Keratinocyte (primary cell): ENCODE results near the gene SELENON. TPM values are rescaled to one million over a fixed set of nuclear protein-coding genes. Genes with fewer than 3 reads are reported as not detected.

Source experiments
- DNase-seq: peaks from one replicate; pipeline ENCODE4 v3.0.0-alpha.2; 2011; ENCODE audit warnings: low read depth, missing footprints, low spot score
- FAIRE-seq: peaks from 2 replicates; lab custom pipeline; 2011; peaks lifted over from hg19 to GRCh38; lab: Jason Lieb, UNC
- H2AFZ ChIP-seq: 2 replicates; pipeline ENCODE4 v1.6.0; 2012; ENCODE audit warnings: low read length, control low read depth, inconsistent platforms; ENCODE audit not compliant: control insufficient read depth
- H3K27ac ChIP-seq: 2 replicates; pipeline ENCODE4 v1.5.1; 2011; ENCODE audit warnings: low read length; ENCODE audit not compliant: control insufficient read depth, insufficient read depth
- H3K27me3 ChIP-seq: 3 replicates; pipeline ENCODE4 v1.6.0; 2011; ENCODE audit warnings: low read length; ENCODE audit not compliant: control insufficient read depth, insufficient read depth; ENCODE audit errors: extremely low read depth
- H3K36me3 ChIP-seq, 2 experiments: 2 replicates in 1 of 2; 3 replicates in 1 of 2; pipeline ENCODE4 v1.5.1; 2011; ENCODE audit warnings: low read length in 2 of 2, mild to moderate bottlenecking in 1 of 2; ENCODE audit not compliant: control insufficient read depth in 2 of 2, insufficient read depth in 2 of 2; ENCODE audit errors: extremely low read depth in 1 of 2
- H3K4me1 ChIP-seq: 3 replicates; pipeline ENCODE4 v1.5.1; 2011; ENCODE audit warnings: low read length; ENCODE audit not compliant: control insufficient read depth, insufficient read depth; ENCODE audit errors: extremely low read depth
- H3K4me2 ChIP-seq: 3 replicates; pipeline ENCODE4 v1.6.0; 2011; ENCODE audit warnings: low read depth, low read length; ENCODE audit not compliant: control insufficient read depth, insufficient read depth; ENCODE audit errors: extremely low read depth
- H3K4me3 ChIP-seq, 3 experiments: fragments of 200-600 bp in 1 of 3; sonication (generic) in 1 of 3; 2 replicates in 2 of 3; 3 replicates in 1 of 3; pipeline ENCODE4 v1.5.1; 2011 to 2016; ENCODE audit warnings: low read length in 3 of 3, mild to moderate bottlenecking in 3 of 3, control low read depth in 2 of 3, inconsistent platforms in 1 of 3, low read depth in 1 of 3, mixed read lengths in 1 of 3, mixed run types in 1 of 3, moderate library complexity in 1 of 3; ENCODE audit not compliant: control insufficient read depth in 2 of 3, insufficient read depth in 2 of 3; ENCODE audit errors: extremely low read depth in 1 of 3
- H3K79me2 ChIP-seq: 2 replicates; pipeline ENCODE4 v1.6.0; 2012; ENCODE audit warnings: low read length; ENCODE audit not compliant: control insufficient read depth, insufficient read depth
- H3K9ac ChIP-seq: 3 replicates; pipeline ENCODE4 v1.6.0; 2011; ENCODE audit warnings: low read length; ENCODE audit not compliant: control insufficient read depth, insufficient read depth; ENCODE audit errors: extremely low read depth
- H3K9me1 ChIP-seq: 3 replicates; pipeline ENCODE4 v1.6.0; 2011; ENCODE audit warnings: low read length; ENCODE audit not compliant: control insufficient read depth, insufficient read depth; ENCODE audit errors: extremely low read depth
- H3K9me3 ChIP-seq: 2 replicates; pipeline ENCODE4 v1.5.1; 2012; ENCODE audit warnings: low read depth, low read length; ENCODE audit not compliant: control insufficient read depth
- H4K20me1 ChIP-seq: 3 replicates; pipeline ENCODE4 v1.6.0; 2011; ENCODE audit warnings: low read length; ENCODE audit not compliant: control insufficient read depth, insufficient read depth; ENCODE audit errors: extremely low read depth
- EZH2 ChIP-seq: IDR thresholded peaks from one replicate; pipeline ENCODE4 v1.6.1; 2012; ENCODE audit warnings: inconsistent platforms, mild to moderate bottlenecking, low read length, moderate library complexity
- dilution Hi-C: fragments of 300-500 bp; cut with MboI; formaldehyde crosslinking; loops from one replicate; pipeline ENCODE4 v1.7.0; 2020; ENCODE audit warnings: low sequenced_read_pairs; ENCODE audit not compliant: extremely low pct_ligation_motif_present
- polyA plus RNA-seq, 5 experiments: library from polyadenylated mRNA; depleted of rRNA in 3 of 5; stranded (reverse) in 3 of 5; stranded (forward) in 1 of 5; unstranded in 1 of 5; fragments of >200 nt; gene quantifications; 1 replicate in 1 of 5; 2 replicates in 3 of 5; 3 replicates in 1 of 5; pipeline versions ENCODE4 v1.2.1 to v1.2.3, GENCODE V29; 2011 to 2012; ENCODE audit warnings: missing spikeins in 2 of 5, low read depth in 1 of 5, low replicate concordance in 1 of 5
- TF ChIP-seq, protein P1 (sequence below), 3 experiments: IDR thresholded peaks in 1 of 3; conservative IDR thresholded peaks in 1 of 3; optimal IDR thresholded peaks in 1 of 3; 2 replicates in 2 of 3; 3 replicates in 1 of 3; pipeline versions ENCODE3 to v1.5.1; 2011; ENCODE audit warnings: low read length in 3 of 3, mild to moderate bottlenecking in 3 of 3, moderate library complexity in 2 of 3, control low read depth in 1 of 3, inconsistent platforms in 1 of 3; ENCODE audit not compliant: insufficient read depth in 2 of 3; ENCODE audit errors: extremely low read depth in 1 of 3

The SELENON gene
- polyA plus RNA-seq, 1 donor (not counting 4 experiments of a cell fraction or from before 2014, with no cell fraction given): 15.4 TPM

DNA sequence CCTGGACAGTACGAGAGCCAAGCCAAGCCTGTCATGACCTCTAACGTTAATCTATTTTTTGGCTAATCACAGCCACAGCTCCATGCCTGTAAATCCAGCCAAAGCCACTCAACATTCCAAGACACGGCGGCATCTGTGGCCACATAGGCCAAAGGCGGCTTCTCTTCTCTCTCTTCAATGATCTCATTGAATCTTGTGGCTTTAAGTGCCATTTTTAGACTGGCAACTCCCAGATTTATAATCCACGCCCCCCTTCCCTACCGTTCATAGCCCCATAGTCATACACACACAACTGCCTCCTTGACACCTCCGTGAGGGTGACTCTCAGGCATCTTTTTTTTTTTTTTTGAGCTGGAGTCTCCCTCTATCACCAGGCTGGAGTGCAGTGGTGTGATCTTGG lies 5.7 kb upstream of the SELENON start:
- no peak overlapping the region for H3K27ac ChIP-seq
- no peak for DNase-seq
- H3K27me3 ChIP-seq: peaks cover 5% of the 10 kb centered on the region
- H3K9me3 ChIP-seq: no peaks in the 10 kb centered on the region
- no peak overlapping the region for H3K4me2 ChIP-seq
- TF ChIP-seq, protein P1, sequence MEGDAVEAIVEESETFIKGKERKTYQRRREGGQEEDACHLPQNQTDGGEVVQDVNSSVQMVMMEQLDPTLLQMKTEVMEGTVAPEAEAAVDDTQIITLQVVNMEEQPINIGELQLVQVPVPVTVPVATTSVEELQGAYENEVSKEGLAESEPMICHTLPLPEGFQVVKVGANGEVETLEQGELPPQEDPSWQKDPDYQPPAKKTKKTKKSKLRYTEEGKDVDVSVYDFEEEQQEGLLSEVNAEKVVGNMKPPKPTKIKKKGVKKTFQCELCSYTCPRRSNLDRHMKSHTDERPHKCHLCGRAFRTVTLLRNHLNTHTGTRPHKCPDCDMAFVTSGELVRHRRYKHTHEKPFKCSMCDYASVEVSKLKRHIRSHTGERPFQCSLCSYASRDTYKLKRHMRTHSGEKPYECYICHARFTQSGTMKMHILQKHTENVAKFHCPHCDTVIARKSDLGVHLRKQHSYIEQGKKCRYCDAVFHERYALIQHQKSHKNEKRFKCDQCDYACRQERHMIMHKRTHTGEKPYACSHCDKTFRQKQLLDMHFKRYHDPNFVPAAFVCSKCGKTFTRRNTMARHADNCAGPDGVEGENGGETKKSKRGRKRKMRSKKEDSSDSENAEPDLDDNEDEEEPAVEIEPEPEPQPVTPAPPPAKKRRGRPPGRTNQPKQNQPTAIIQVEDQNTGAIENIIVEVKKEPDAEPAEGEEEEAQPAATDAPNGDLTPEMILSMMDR (optimal IDR thresholded peaks at IDR 0.05 in 1 of 3, IDR thresholded peaks at IDR 0.05 in 1 of 3, conservative IDR thresholded peaks at IDR 0.05 in 1 of 3; ENCODE audit: extremely low read depth in 1 of 3, insufficient read depth in 2 of 3, low read length in 3 of 3): no peak
- TF ChIP-seq EZH2: no peak
- no peak for FAIRE-seq
- no peaks in the 10 kb centered on the region for H3K9me1 ChIP-seq
- no peaks in the 10 kb centered on the region for H4K20me1 ChIP-seq
- dilution Hi-C loops: no loop called here
- H3K79me2 ChIP-seq: no peaks in the 10 kb centered on the region
- no peak overlapping the region for H2AFZ ChIP-seq
- H3K9ac ChIP-seq: no peak overlapping the region
- no peak overlapping the region for H3K4me3 ChIP-seq
- H3K36me3 ChIP-seq: no peaks in the 10 kb centered on the region
- H3K4me1 ChIP-seq: peaks cover 6% of the 10 kb centered on the region

DNA sequence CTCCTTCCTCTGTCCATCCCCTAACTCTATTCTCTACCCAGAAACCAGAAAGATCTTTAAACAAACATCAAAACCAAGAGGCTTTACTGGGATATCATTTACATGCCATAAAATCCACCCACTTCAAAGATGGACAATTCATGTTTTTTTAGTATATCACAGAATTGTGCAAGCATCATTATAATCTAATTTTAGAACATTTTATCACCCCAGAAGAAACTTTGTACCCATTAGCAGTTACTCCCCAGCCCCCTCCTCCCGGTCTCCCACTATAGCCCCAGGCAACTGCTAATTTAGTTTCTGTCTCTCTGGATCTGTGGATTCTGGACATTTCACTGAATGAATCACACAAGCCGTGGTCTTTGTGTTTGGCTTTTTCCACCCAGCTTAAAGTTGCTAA lies 4.8 kb upstream of the SELENON start:
- Histone ChIP-seq H3K79me2 (no peaks in the 10 kb centered on the region), H3K4me2 (no peak overlapping the region), H3K9ac (no peak overlapping the region), H3K36me3 (no peaks in the 10 kb centered on the region), H2AFZ (no peak overlapping the region), H3K27me3 (no peaks in the 10 kb centered on the region), H3K9me1 (no peaks in the 10 kb centered on the region), H3K9me3 (no peaks in the 10 kb centered on the region), H4K20me1 (no peaks in the 10 kb centered on the region), H3K4me3 (no peak overlapping the region), H3K4me1 (peaks cover 8% of the 10 kb centered on the region), H3K27ac (no peak overlapping the region)
- DNase-seq: no peak
- FAIRE-seq: no peak
- TF ChIP-seq EZH2: no peak
- TF ChIP-seq, protein P1 (optimal IDR thresholded peaks at IDR 0.05 in 1 of 3, IDR thresholded peaks at IDR 0.05 in 1 of 3, conservative IDR thresholded peaks at IDR 0.05 in 1 of 3; ENCODE audit: extremely low read depth in 1 of 3, insufficient read depth in 2 of 3, low read length in 3 of 3): no peak
- dilution Hi-C loops: no loop called here
